Neural progenitor cell (in vitro differentiated cells): ENCODE data around the gene MAST2.

ENCODE experiments used
- EZH2phosphoT487 ChIP-seq: fragments of 200-600 bp; sonication (generic); IDR thresholded peaks from 2 replicates; pipeline ENCODE4 v1.6.1; 2017; ENCODE audit warnings: antibody characterized with exemption
- TF ChIP-seq, protein P1 (sequence below): fragments of 200-600 bp; sonication (generic); IDR thresholded peaks from 2 replicates; pipeline ENCODE4 v1.5.1; 2017; ENCODE audit warnings: antibody characterized with exemption, mild to moderate bottlenecking

DNA sequence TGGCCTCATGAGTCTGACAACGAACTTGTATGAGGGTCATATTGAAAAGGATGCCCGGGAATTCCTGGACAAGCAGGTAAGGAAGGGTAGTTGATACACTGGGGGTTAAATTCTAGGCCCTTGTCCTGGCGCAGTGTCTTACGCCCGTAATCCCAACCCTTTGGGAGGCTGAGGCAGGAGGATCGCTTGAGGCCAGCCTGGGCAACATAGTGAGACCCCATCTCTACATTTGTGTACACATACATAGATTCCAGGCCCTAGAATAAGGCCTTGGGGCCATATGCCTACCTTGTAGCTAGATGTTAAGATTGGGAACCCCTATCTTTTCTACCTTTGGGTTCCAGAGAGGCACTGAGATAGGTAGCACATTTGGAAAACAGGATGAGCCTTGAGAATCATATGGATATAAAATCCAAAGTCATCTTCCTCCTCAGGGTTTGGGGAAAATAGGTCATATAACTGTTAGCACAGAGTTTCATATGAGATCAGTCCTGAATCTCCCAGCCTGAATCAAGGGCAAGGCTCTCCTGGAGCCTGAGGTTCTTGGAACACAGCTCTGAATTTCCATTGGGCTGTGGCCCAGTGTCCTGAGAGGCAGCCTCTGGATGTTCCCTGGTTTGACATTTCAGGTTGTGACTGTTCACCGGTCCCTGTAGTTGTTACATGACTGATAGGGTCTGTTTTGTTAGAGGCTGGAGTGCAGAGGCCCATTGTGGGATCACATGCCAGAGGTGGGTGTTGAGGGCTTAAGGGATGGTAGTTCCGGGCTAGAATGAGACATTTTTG is 224.6 kb downstream of the MAST2 start:
- TF ChIP-seq, protein P1, sequence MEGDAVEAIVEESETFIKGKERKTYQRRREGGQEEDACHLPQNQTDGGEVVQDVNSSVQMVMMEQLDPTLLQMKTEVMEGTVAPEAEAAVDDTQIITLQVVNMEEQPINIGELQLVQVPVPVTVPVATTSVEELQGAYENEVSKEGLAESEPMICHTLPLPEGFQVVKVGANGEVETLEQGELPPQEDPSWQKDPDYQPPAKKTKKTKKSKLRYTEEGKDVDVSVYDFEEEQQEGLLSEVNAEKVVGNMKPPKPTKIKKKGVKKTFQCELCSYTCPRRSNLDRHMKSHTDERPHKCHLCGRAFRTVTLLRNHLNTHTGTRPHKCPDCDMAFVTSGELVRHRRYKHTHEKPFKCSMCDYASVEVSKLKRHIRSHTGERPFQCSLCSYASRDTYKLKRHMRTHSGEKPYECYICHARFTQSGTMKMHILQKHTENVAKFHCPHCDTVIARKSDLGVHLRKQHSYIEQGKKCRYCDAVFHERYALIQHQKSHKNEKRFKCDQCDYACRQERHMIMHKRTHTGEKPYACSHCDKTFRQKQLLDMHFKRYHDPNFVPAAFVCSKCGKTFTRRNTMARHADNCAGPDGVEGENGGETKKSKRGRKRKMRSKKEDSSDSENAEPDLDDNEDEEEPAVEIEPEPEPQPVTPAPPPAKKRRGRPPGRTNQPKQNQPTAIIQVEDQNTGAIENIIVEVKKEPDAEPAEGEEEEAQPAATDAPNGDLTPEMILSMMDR: no peak
- no peak for TF ChIP-seq EZH2phosphoT487
